Erythroblast (primary cell): ENCODE data around the gene CDC42EP4.

ENCODE experiments used
- GATA1 ChIP-seq: IDR thresholded peaks from 2 replicates; pipeline ENCODE4 v1.6.1; 2011; ENCODE audit warnings: low read depth, mild to moderate bottlenecking, control low read depth, low read length, moderate library complexity
- POLR2A ChIP-seq: IDR thresholded peaks from 2 replicates; pipeline ENCODE4 v1.6.1; 2011; ENCODE audit warnings: mild to moderate bottlenecking, low read length

GRCh38 chr17:73302189-73302588 lies 9.6 kb downstream of the CDC42EP4 start:
- TF ChIP-seq POLR2A, result no peak
- no peak for TF ChIP-seq GATA1
